ENCODE data around the gene TRAPPC11.

The TRAPPC11 gene

GRCh38 chr4:183700407-183700806 is 41.3 kb downstream of the TRAPPC11 start:
- DNase-seq (ENCODE audit: low spot score), result no peak
- no peak for TF ChIP-seq CTCF (IDR thresholded peaks at IDR 0.05; ENCODE audit: borderline replicate concordance, control extremely low read depth, extremely low read depth, insufficient read depth, missing control alignments)
- in situ Hi-C loops (cut with MboI; ENCODE audit: low sequenced_read_pairs, unreplicated experiment), result no loop called here

DNA sequence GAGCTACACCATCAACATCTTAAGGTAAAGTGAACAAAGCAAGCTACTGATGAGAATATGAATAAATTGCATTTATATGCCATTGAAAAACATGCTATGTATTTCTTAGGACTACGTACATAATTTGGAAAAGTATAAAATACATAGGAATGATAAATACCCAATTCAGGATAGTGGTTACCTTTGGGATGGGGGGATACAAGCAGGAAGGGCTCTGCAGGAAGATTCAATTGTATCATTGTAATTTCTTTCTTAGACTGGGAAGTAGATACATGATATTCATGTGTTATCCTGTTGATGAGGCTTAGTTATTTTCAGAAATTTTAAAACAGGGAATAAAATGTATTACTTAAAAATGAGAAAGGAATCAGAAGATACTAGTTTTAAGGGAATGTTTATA is 43.4 kb downstream of the TRAPPC11 start:
- no peak for TF ChIP-seq CTCF (IDR thresholded peaks at IDR 0.05; ENCODE audit: borderline replicate concordance, control extremely low read depth, extremely low read depth, insufficient read depth, missing control alignments)
- no peak for DNase-seq (ENCODE audit: low spot score)
- in situ Hi-C loops (cut with MboI; ENCODE audit: low sequenced_read_pairs, unreplicated experiment), result no loop called here

DNA sequence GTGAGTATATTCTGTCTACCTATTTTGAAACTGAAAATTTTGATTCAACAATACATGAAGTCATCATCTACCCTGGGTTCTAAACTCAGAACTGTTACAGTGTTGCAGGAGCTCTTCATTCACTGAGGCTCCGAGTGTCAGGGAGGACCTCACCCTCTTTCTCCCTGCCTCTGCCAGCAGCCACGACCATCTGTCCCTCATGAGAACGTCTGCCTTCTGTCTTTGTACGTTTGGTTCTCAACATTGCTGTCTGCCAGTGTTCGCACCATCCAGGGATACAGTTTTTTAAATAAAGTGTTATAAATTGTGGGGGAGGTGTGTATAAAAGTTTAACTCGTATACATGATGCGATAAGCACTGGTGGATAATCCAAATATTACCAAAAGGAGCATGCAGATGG is 55.5 kb downstream of the TRAPPC11 start:
- TF ChIP-seq CTCF (IDR thresholded peaks at IDR 0.05; ENCODE audit: borderline replicate concordance, control extremely low read depth, extremely low read depth, insufficient read depth, missing control alignments), result no peak
- no peak for DNase-seq (ENCODE audit: low spot score)
- in situ Hi-C loops (cut with MboI; ENCODE audit: low sequenced_read_pairs, unreplicated experiment), result no loop called here

DNA sequence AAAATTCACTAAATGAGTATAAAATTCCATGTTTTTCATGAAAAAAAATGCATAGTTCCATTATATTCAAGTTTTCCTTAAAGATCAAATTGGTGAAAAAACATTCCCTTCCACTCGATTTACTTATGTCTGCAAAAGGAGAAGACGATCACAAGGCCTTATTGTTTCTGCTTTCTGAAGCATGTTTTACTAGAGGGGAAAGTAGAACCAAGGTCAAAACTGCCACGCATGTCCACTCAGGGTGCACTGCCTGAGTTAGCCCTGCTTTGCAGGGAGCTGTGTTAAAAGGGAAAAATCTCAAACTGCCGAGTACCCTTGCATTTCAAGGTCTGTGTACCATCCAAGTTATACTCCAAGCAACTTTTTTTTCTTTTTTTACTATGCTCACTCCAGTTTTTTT is 57.2 kb downstream of the TRAPPC11 start:
- in situ Hi-C loops (cut with MboI; ENCODE audit: low sequenced_read_pairs, unreplicated experiment), result no loop called here
- no peak for DNase-seq (ENCODE audit: low spot score)

GRCh38 chr4:183718876-183719275 is 59.8 kb downstream of the TRAPPC11 start:
- in situ Hi-C loops (cut with MboI; ENCODE audit: low sequenced_read_pairs, unreplicated experiment), result no loop called here
- DNase-seq (ENCODE audit: low spot score), result no peak
- no peak for TF ChIP-seq CTCF (IDR thresholded peaks at IDR 0.05; ENCODE audit: borderline replicate concordance, control extremely low read depth, extremely low read depth, insufficient read depth, missing control alignments)

More for the DNA sequence above, 57.2 kb downstream of the TRAPPC11 start:
- TF ChIP-seq CTCF (IDR thresholded peaks at IDR 0.05; ENCODE audit: borderline replicate concordance, control extremely low read depth, extremely low read depth, insufficient read depth, missing control alignments), result no peak

- in situ Hi-C loops (cut with MboI; ENCODE audit: low sequenced_read_pairs, unreplicated experiment), result no loop called here
- peak; percentile 67 for DNase-seq (ENCODE audit: low spot score)
- TF ChIP-seq CTCF (IDR thresholded peaks at IDR 0.05; ENCODE audit: borderline replicate concordance, control extremely low read depth, extremely low read depth, insufficient read depth, missing control alignments), result peak; percentile 55
Measured at GRCh38 chr4:183721207-183722081, 62.4 kb downstream of the TRAPPC11 start.
